GM12878 (cell line): ENCODE data around the gene COPS8. TPM values are rescaled to one million over a fixed set of nuclear protein-coding genes. Genes with fewer than 3 reads are reported as not detected.

Source experiments
- ATAC-seq: fragments of 200-7000 bp; cut with Tn5 transposase; 3 replicates; pipeline ENCODE4 v1.9.1; 2020; ENCODE audit warnings: mild to moderate bottlenecking, moderate library complexity
- BruUV-seq: library from RNA; stranded (reverse); fragments of 400-500 nt; replicated peaks from 2 replicates; lab custom pipeline; 2021; lab: Mats Ljungman, UMichigan
- CTCF ChIA-PET: fragments of 300-600 bp; sonication (Branson Sonifier 250); formaldehyde crosslinking; extraction: SDS; loops from one replicate; lab custom pipeline; 2021; ENCODE audit warnings: inconsistent platforms; lab: Yijun Ruan, JAX
- POLR2A ChIA-PET: fragments of 350-600 bp; formaldehyde crosslinking; extraction: SDS; loops from one replicate; lab custom pipeline; 2021; ENCODE audit warnings: inconsistent platforms; lab: Charles Lee
- RAD21 ChIA-PET: fragments of 300-600 bp; sonication (Branson Sonifier 250); formaldehyde crosslinking; loops from one replicate; lab custom pipeline; 2023; ENCODE audit warnings: antibody characterized with exemption; ENCODE audit not compliant: unreplicated experiment; lab: Charles Lee
- SMC1A ChIA-PET: fragments of 300-600 bp; sonication (Branson Sonifier 250); formaldehyde crosslinking; loops from one replicate; lab custom pipeline; 2023; ENCODE audit not compliant: unreplicated experiment, uncharacterized antibody; lab: Charles Lee
- DNase-seq: peaks from one replicate; pipeline ENCODE4 v3.0.0-alpha.2; 2011; ENCODE audit warnings: low read depth, low spot score
- FAIRE-seq: peaks from 3 replicates; lab custom pipeline; 2011; peaks lifted over from hg19 to GRCh38; lab: Jason Lieb, UNC
- H2AFZ ChIP-seq: 2 replicates; pipeline ENCODE4 v1.6.0; 2011; ENCODE audit warnings: low read depth, low read length, control low read depth; ENCODE audit not compliant: control insufficient read depth
- H3K27ac ChIP-seq: 2 replicates; pipeline ENCODE4 v1.5.1; 2011; ENCODE audit warnings: control low read depth; ENCODE audit not compliant: control insufficient read depth, insufficient read depth
- H3K27me3 ChIP-seq, 2 experiments: replicated peaks in 1 of 2; 2 replicates each; pipeline versions ENCODE4 v1.6.0 to v1.6.1; 2011; ENCODE audit warnings: low read length in 1 of 2; ENCODE audit not compliant: control insufficient read depth in 2 of 2, insufficient read depth in 2 of 2
- H3K36me3 ChIP-seq, 2 experiments: 2 replicates each; pipeline ENCODE4 v1.5.1; 2011; ENCODE audit warnings: low read length in 1 of 2; ENCODE audit not compliant: control insufficient read depth in 2 of 2, insufficient read depth in 2 of 2
- H3K4me1 ChIP-seq: 2 replicates; pipeline ENCODE4 v1.6.1; 2011; ENCODE audit warnings: mild to moderate bottlenecking, low read length, moderate library complexity, mixed read lengths; ENCODE audit not compliant: control insufficient read depth, insufficient read depth
- H3K4me2 ChIP-seq: 2 replicates; pipeline ENCODE4 v1.6.0; 2011; ENCODE audit warnings: control low read depth; ENCODE audit not compliant: control insufficient read depth, insufficient read depth
- H3K4me3 ChIP-seq: fragments of 200-600 bp; sonication (generic); 2 replicates; pipeline ENCODE4 v1.5.1; 2016
- H3K79me2 ChIP-seq: 2 replicates; pipeline ENCODE4 v1.6.0; 2011; ENCODE audit warnings: low read length; ENCODE audit not compliant: control insufficient read depth, insufficient read depth
- H3K9ac ChIP-seq: 2 replicates; pipeline ENCODE4 v1.8.0; 2011; ENCODE audit warnings: low read length, control low read depth, mixed read lengths; ENCODE audit not compliant: control insufficient read depth, insufficient read depth
- H3K9me3 ChIP-seq: replicated peaks from 3 replicates; pipeline ENCODE4 v1.5.1; 2011; ENCODE audit warnings: mild to moderate bottlenecking, low read length; ENCODE audit not compliant: control insufficient read depth, insufficient read depth
- H4K20me1 ChIP-seq: 2 replicates; pipeline ENCODE4 v1.6.0; 2011; ENCODE audit not compliant: control insufficient read depth, insufficient read depth
- EED ChIP-seq: sonication (generic); IDR thresholded peaks from 2 replicates; pipeline ENCODE4 v1.6.1; 2016; ENCODE audit warnings: antibody characterized with exemption, low read depth
- FOXK2 ChIP-seq: fragments of 450-650 bp; IDR thresholded peaks from 2 replicates; pipeline ENCODE4 v1.6.1; 2017; ENCODE audit warnings: mild to moderate bottlenecking, moderate library complexity
- RB1 ChIP-seq: fragments of 450-650 bp; formaldehyde crosslinking; IDR thresholded peaks from 2 replicates; pipeline ENCODE4 v1.6.1; 2017; ENCODE audit warnings: mild to moderate bottlenecking, borderline replicate concordance
- WGBS: methylation state at CpG from one replicate; pipeline ENCODE4 v1.1.6; 2016; ENCODE audit warnings: low lambda C conversion rate; ENCODE audit not compliant: insufficient replicate concordance, insufficient coverage; ENCODE audit errors: missing lambda C conversion rate; 5-methylcytosine and 5-hydroxymethylcytosine counted together
- in situ Hi-C: fragments of 300-500 bp; cut with MboI; formaldehyde crosslinking; loops from 9 replicates; pipeline ENCODE4 v1.14.3; 2018; ENCODE audit warnings: mixed read lengths
- intact Hi-C: fragments of 100-400 bp; cut with micrococcal nuclease; formaldehyde crosslinking; loops from one replicate; pipeline ENCODE4 v1.14.2; 2022; ENCODE audit not compliant: unreplicated experiment
- polyA plus RNA-seq, 11 experiments: library from polyadenylated mRNA; depleted of rRNA in 4 of 11; unstranded in 6 of 11; stranded (reverse) in 5 of 11; fragments of >200 nt; fragmentation: Nextera tagmentation in 4 of 11; fragmentation: Illumina TruSeq in 1 of 11; extraction: Ambion mirVana in 4 of 11; extraction: Trizol in 1 of 11; gene quantifications; 1 replicate in 1 of 11; 2 replicates in 10 of 11; pipeline versions ENCODE4 v1.2.1 to v1.2.3, GENCODE V29; 2011 to 2016; ENCODE audit warnings: inconsistent platforms in 2 of 11, missing spikeins in 2 of 11, low read depth in 1 of 11
- total RNA-seq, 4 experiments: library from RNA; depleted of rRNA in 3 of 4; stranded (reverse); fragments of >200 nt in 3 of 4; fragmentation: Illumina TruSeq in 1 of 4; extraction: Trizol in 1 of 4; gene quantifications; 2 replicates each; pipeline versions ENCODE4 v1.2.1 to v1.2.3, GENCODE V29; 2013 to 2021
- TF ChIP-seq, protein P1 (sequence below): fragments of 450-650 bp; formaldehyde crosslinking; IDR thresholded peaks from 2 replicates; pipeline ENCODE4 v1.4.0; 2020; ENCODE audit warnings: mild to moderate bottlenecking, moderate library complexity

COPS8 gene
- total and polyA plus RNA-seq, 10 of the 15 experiments (the other 5 are each of a cell fraction or from before 2014, with no cell fraction given) = 44.0 to 134 (median 107) TPM

DNA sequence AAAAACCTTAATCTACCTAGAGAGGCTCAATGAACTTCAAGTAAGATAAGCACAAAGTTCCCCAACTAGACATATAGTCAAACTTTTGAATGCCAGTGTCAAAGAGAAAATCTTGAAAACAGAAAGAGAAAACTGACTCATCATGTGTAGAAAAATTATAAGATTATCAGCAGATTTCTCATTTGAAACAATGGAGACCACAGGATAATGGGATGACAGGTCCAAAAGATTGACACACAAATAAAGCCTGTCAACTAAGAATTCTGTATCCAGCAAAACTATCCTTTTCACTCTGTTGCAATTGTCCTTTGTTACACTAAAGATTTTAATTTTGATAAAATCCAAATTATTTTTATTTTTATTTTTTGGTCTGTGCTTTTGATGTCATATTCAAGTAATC is 61.6 kb downstream of the COPS8 start (continued):
- TF ChIP-seq, protein P1, sequence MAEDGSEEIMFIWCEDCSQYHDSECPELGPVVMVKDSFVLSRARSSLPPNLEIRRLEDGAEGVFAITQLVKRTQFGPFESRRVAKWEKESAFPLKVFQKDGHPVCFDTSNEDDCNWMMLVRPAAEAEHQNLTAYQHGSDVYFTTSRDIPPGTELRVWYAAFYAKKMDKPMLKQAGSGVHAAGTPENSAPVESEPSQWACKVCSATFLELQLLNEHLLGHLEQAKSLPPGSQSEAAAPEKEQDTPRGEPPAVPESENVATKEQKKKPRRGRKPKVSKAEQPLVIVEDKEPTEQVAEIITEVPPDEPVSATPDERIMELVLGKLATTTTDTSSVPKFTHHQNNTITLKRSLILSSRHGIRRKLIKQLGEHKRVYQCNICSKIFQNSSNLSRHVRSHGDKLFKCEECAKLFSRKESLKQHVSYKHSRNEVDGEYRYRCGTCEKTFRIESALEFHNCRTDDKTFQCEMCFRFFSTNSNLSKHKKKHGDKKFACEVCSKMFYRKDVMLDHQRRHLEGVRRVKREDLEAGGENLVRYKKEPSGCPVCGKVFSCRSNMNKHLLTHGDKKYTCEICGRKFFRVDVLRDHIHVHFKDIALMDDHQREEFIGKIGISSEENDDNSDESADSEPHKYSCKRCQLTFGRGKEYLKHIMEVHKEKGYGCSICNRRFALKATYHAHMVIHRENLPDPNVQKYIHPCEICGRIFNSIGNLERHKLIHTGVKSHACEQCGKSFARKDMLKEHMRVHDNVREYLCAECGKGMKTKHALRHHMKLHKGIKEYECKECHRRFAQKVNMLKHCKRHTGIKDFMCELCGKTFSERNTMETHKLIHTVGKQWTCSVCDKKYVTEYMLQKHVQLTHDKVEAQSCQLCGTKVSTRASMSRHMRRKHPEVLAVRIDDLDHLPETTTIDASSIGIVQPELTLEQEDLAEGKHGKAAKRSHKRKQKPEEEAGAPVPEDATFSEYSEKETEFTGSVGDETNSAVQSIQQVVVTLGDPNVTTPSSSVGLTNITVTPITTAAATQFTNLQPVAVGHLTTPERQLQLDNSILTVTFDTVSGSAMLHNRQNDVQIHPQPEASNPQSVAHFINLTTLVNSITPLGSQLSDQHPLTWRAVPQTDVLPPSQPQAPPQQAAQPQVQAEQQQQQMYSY (CRISPR knock-in tag) = no peak
- no peak for TF ChIP-seq RB1

DNA sequence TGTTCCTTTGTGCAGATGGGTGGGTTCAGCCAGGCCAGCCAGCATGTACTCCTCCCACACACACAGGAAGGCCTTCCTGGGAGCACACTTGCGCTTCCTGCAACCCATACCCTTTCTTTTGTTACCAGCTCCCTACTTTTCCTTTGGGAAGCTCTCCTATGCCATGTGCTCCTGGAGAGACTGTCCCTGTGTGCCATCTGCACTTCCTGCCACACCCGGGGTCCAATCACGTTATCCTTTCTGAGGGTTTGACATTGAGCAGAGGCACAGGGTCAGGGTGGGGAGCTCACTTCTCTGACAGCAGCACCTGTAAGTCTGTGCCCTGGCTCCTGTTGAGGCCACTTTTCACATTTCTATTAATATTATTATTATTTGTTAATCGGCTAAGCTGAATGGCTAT is 62.9 kb downstream of the COPS8 start:
- TF ChIP-seq EED = no peak
- TF ChIP-seq FOXK2 = no peak
- SMC1A ChIA-PET = no interaction called here
- DNase-seq (no peak), ATAC-seq (no peak), FAIRE-seq (no peak)
- Histone ChIP-seq H3K27ac (no peak overlapping the region), H3K4me1 (no peaks in the 10 kb centered on the region), H3K36me3 (no peaks in the 10 kb centered on the region), H3K79me2 (no peaks in the 10 kb centered on the region), H3K4me2 (no peak overlapping the region), H3K9ac (no peak overlapping the region), H3K27me3 (no peaks in the 10 kb centered on the region), H3K4me3 (no peak overlapping the region), H4K20me1 (no peaks in the 10 kb centered on the region), H3K9me3 (no peaks in the 10 kb centered on the region; the same call in 2 of the 3 replicates), H2AFZ (no peak overlapping the region)
- no TSS peak for BruUV-seq
- in situ Hi-C loops (no loop called here), intact Hi-C loops (no loop called here)
- RAD21 ChIA-PET = no interaction called here
- CTCF ChIA-PET = interaction anchor here (0.8 to 1.5 kb wide), 2 partner anchors 14 to 24 kb away, joined by 3 read pairs; no protein-coding TSS in a partner anchor
- WGBS = 69% methylated on average over 4 of the region's 4 CpGs
- POLR2A ChIA-PET = no interaction called here
